HepG2 (cell line): ENCODE results near the gene KEL.

Experiments used
- CEBPB ChIP-seq: IDR thresholded peaks from 2 replicates; pipeline ENCODE4 v1.6.1; 2011; ENCODE audit warnings: low read depth, low read length, improper control_type of control experiment, borderline replicate concordance
- ISX ChIP-seq: sonication (generic); formaldehyde crosslinking; conservative IDR thresholded peaks from 2 replicates; pipeline ENCODE4 v1.5.0; 2020; ENCODE audit warnings: missing genetic modification reagents
- RNF2 ChIP-seq: fragments of 450-650 bp; conservative IDR thresholded peaks from 2 replicates; pipeline ENCODE4 v1.6.1; 2016; ENCODE audit warnings: low read depth
- RXRA ChIP-seq: sonication (generic); formaldehyde crosslinking; IDR thresholded peaks from 2 replicates; pipeline ENCODE4 v1.5.1; 2020; ENCODE audit warnings: missing genetic modification reagents
- SIN3A ChIP-seq: IDR thresholded peaks from 2 replicates; pipeline ENCODE4 v1.6.1; 2011; ENCODE audit warnings: low read depth, mild to moderate bottlenecking, control low read depth, low read length, borderline replicate concordance
- TAF1 ChIP-seq: sonication (generic); formaldehyde crosslinking; IDR thresholded peaks from 2 replicates; pipeline ENCODE4 v1.4.0; 2020; ENCODE audit warnings: missing genetic modification reagents
- TF ChIP-seq, protein P1 (sequence below): sonication (generic); formaldehyde crosslinking; IDR thresholded peaks from 2 replicates; pipeline ENCODE4 v1.5.0; 2020; ENCODE audit warnings: mild to moderate bottlenecking, missing genetic modification reagents, moderate library complexity

- TF ChIP-seq, protein P1, sequence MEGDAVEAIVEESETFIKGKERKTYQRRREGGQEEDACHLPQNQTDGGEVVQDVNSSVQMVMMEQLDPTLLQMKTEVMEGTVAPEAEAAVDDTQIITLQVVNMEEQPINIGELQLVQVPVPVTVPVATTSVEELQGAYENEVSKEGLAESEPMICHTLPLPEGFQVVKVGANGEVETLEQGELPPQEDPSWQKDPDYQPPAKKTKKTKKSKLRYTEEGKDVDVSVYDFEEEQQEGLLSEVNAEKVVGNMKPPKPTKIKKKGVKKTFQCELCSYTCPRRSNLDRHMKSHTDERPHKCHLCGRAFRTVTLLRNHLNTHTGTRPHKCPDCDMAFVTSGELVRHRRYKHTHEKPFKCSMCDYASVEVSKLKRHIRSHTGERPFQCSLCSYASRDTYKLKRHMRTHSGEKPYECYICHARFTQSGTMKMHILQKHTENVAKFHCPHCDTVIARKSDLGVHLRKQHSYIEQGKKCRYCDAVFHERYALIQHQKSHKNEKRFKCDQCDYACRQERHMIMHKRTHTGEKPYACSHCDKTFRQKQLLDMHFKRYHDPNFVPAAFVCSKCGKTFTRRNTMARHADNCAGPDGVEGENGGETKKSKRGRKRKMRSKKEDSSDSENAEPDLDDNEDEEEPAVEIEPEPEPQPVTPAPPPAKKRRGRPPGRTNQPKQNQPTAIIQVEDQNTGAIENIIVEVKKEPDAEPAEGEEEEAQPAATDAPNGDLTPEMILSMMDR (CRISPR knock-in tag): no peak
- TF ChIP-seq RNF2 (no peak), SIN3A (no peak), ISX (CRISPR knock-in tag) (no peak), TAF1 (CRISPR knock-in tag) (no peak), CEBPB (no peak), RXRA (CRISPR knock-in tag) (no peak)
Measured at GRCh38 chr7:142908290-142908689, 53.9 kb downstream of the KEL start.
